MM.1S (cell line): ENCODE measurements around the gene CFAP77.

Source experiments
- DNase-seq: peaks from one replicate; pipeline ENCODE4 v3.0.0-alpha.2; 2015
- H2AFZ ChIP-seq: fragments of 300-600 bp; sonication (generic); 2 replicates; pipeline ENCODE4 v1.6.0; 2016; ENCODE audit warnings: antibody characterized with exemption, low read length
- H3F3A ChIP-seq: fragments of 300-600 bp; sonication (generic); 2 replicates; pipeline ENCODE4 v1.6.1; 2016; ENCODE audit warnings: mild to moderate bottlenecking, antibody characterized with exemption, low read length, moderate library complexity, mixed read lengths; ENCODE audit not compliant: insufficient read depth
- H3K27ac ChIP-seq: fragments of 300-600 bp; sonication (generic); 2 replicates; pipeline ENCODE4 v1.5.1; 2016; ENCODE audit warnings: mild to moderate bottlenecking, low read length
- H3K27me3 ChIP-seq: fragments of 300-600 bp; sonication (generic); replicated peaks from 2 replicates; pipeline ENCODE4 v1.6.0; 2016; ENCODE audit warnings: low read length; ENCODE audit not compliant: insufficient read depth
- H3K36me3 ChIP-seq: fragments of 300-600 bp; sonication (generic); replicated peaks from 2 replicates; pipeline ENCODE4 v1.6.1; 2016; ENCODE audit warnings: mild to moderate bottlenecking, low read length, mixed read lengths; ENCODE audit not compliant: insufficient read depth
- H3K4me1 ChIP-seq: fragments of 300-600 bp; sonication (generic); 2 replicates; pipeline ENCODE4 v1.6.1; 2016; ENCODE audit warnings: low read length, mixed read lengths
- H3K4me2 ChIP-seq: fragments of 300-600 bp; sonication (generic); 2 replicates; pipeline ENCODE4 v1.6.0; 2016; ENCODE audit warnings: low read depth, low read length
- H3K4me3 ChIP-seq: fragments of 300-600 bp; sonication (generic); 2 replicates; pipeline ENCODE4 v1.5.1; 2016; ENCODE audit warnings: low read length, mixed read lengths
- H3K79me2 ChIP-seq: fragments of 300-600 bp; sonication (generic); 2 replicates; pipeline ENCODE4 v1.6.1; 2016; ENCODE audit warnings: mixed run types, low read length, mixed read lengths
- H3K9ac ChIP-seq: fragments of 300-600 bp; sonication (generic); 2 replicates; pipeline ENCODE4 v1.6.1; 2016; ENCODE audit warnings: low read length, mixed read lengths
- H3K9me2 ChIP-seq: fragments of 300-600 bp; sonication (generic); replicated peaks from 2 replicates; pipeline ENCODE4 v1.6.1; 2016; ENCODE audit warnings: mild to moderate bottlenecking, low read length, mixed read lengths; ENCODE audit not compliant: insufficient read depth
- H3K9me3 ChIP-seq: fragments of 300-600 bp; sonication (generic); replicated peaks from 2 replicates; pipeline ENCODE4 v1.6.1; 2016; ENCODE audit warnings: mild to moderate bottlenecking, low read length, mixed read lengths; ENCODE audit not compliant: insufficient read depth
- H4K20me1 ChIP-seq: fragments of 300-600 bp; sonication (generic); 2 replicates; pipeline ENCODE4 v1.6.1; 2016; ENCODE audit warnings: mild to moderate bottlenecking, low read length, moderate library complexity, mixed read lengths; ENCODE audit not compliant: insufficient read depth
- CTCF ChIP-seq: fragments of 300-600 bp; sonication (generic); IDR thresholded peaks from 2 replicates; pipeline ENCODE4 v1.5.1; 2016; ENCODE audit warnings: antibody characterized with exemption, low read length, mixed read lengths
- EZH2 ChIP-seq: fragments of 300-600 bp; sonication (generic); optimal IDR thresholded peaks from 2 replicates; pipeline ENCODE3; 2017; ENCODE audit warnings: low read depth, mild to moderate bottlenecking, antibody characterized with exemption, low read length, mixed read lengths
- EZH2phosphoT487 ChIP-seq: fragments of 300-600 bp; sonication (generic); IDR thresholded peaks from 2 replicates; pipeline ENCODE4 v1.6.1; 2018; ENCODE audit warnings: antibody characterized with exemption, low read length

The CFAP77 gene

GRCh38 chr9:132511191-132511999 is 101.4 kb downstream of the CFAP77 start:
- Histone ChIP-seq H3K27ac (no peak overlapping the region), H3K4me2 (no peak overlapping the region), H4K20me1 (no peaks in the 10 kb centered on the region), H3K27me3 (peaks cover 98% of the 10 kb centered on the region), H3F3A (no peaks in the 10 kb centered on the region), H2AFZ (no peak overlapping the region), H3K9me2 (no peaks in the 10 kb centered on the region), H3K36me3 (no peaks in the 10 kb centered on the region), H3K9me3 (no peaks in the 10 kb centered on the region), H3K79me2 (no peaks in the 10 kb centered on the region), H3K4me1 (no peaks in the 10 kb centered on the region), H3K4me3 (no peak overlapping the region), H3K9ac (no peak overlapping the region)
- DNase-seq, result no peak
- no peak for TF ChIP-seq EZH2

GRCh38 chr9:132513416-132513815 is 103.4 kb downstream of the CFAP77 start:
- H4K20me1 ChIP-seq, result no peaks in the 10 kb centered on the region
- H3K27me3 ChIP-seq, result peaks cover 100% of the 10 kb centered on the region
- TF ChIP-seq CTCF, result no peak
- TF ChIP-seq EZH2phosphoT487, result no peak
- no peak for TF ChIP-seq EZH2
- no peaks in the 10 kb centered on the region for H3F3A ChIP-seq
- no peak overlapping the region for H3K4me2 ChIP-seq
- DNase-seq, result no peak
- no peaks in the 10 kb centered on the region for H3K4me1 ChIP-seq
- no peak overlapping the region for H2AFZ ChIP-seq
- no peak overlapping the region for H3K27ac ChIP-seq
- H3K36me3 ChIP-seq, result no peaks in the 10 kb centered on the region
- H3K9ac ChIP-seq, result no peak overlapping the region
- no peaks in the 10 kb centered on the region for H3K9me3 ChIP-seq
- H3K9me2 ChIP-seq, result no peaks in the 10 kb centered on the region
- no peaks in the 10 kb centered on the region for H3K79me2 ChIP-seq
- no peak overlapping the region for H3K4me3 ChIP-seq

GRCh38 chr9:132514011-132514744 is 104.2 kb downstream of the CFAP77 start:
- H3K27me3 ChIP-seq, result peaks cover 98% of the 10 kb centered on the region
- no peak for DNase-seq
- no peaks in the 10 kb centered on the region for H3K9me3 ChIP-seq
- H3K4me2 ChIP-seq, result no peak overlapping the region
- no peak overlapping the region for H3K9ac ChIP-seq
- H3F3A ChIP-seq, result no peaks in the 10 kb centered on the region
- no peak overlapping the region for H3K27ac ChIP-seq
- H3K4me1 ChIP-seq, result no peaks in the 10 kb centered on the region
- H3K36me3 ChIP-seq, result no peaks in the 10 kb centered on the region
- TF ChIP-seq EZH2phosphoT487 (no peak), CTCF (no peak), EZH2 (no peak)
- no peaks in the 10 kb centered on the region for H3K9me2 ChIP-seq
- H3K4me3 ChIP-seq, result no peak overlapping the region
- H3K79me2 ChIP-seq, result no peaks in the 10 kb centered on the region
- H4K20me1 ChIP-seq, result no peaks in the 10 kb centered on the region
- no peak overlapping the region for H2AFZ ChIP-seq

- no peaks in the 10 kb centered on the region for H3K9me3 ChIP-seq
- H3K4me3 ChIP-seq, result no peak overlapping the region
- no peak overlapping the region for H3K27ac ChIP-seq
- H3K27me3 ChIP-seq, result peaks cover 92% of the 10 kb centered on the region
- no peak overlapping the region for H2AFZ ChIP-seq
- no peaks in the 10 kb centered on the region for H3K9me2 ChIP-seq
- H3K79me2 ChIP-seq, result no peaks in the 10 kb centered on the region
- no peak overlapping the region for H3K9ac ChIP-seq
- H3K4me2 ChIP-seq, result no peak overlapping the region
- no peak for DNase-seq
- no peaks in the 10 kb centered on the region for H3K4me1 ChIP-seq
- H4K20me1 ChIP-seq, result no peaks in the 10 kb centered on the region
- TF ChIP-seq EZH2phosphoT487 (no peak), EZH2 (no peak), CTCF (no peak)
- no peaks in the 10 kb centered on the region for H3F3A ChIP-seq
- no peaks in the 10 kb centered on the region for H3K36me3 ChIP-seq
Observed at GRCh38 chr9:132514821-132515220, 104.8 kb downstream of the CFAP77 start.
